Measurements from ENCODE around the gene FABP1.

Gene FABP1

GRCh38 chr2:88081924-88082608 lies 45.8 kb downstream of the FABP1 start:
- DNase-seq (ENCODE audit: low read depth): no peak

GRCh38 chr2:88080545-88080944 lies 47.3 kb downstream of the FABP1 start:
- DNase-seq (ENCODE audit: low read depth): no peak

GRCh38 chr2:88078643-88079172 lies 49.2 kb downstream of the FABP1 start:
- DNase-seq (ENCODE audit: low read depth): no peak

GRCh38 chr2:88077080-88077479 lies 50.8 kb downstream of the FABP1 start:
- no peak for DNase-seq (ENCODE audit: low read depth)

- no peak for DNase-seq (ENCODE audit: low read depth)
Observed at GRCh38 chr2:88074854-88075292, 53.0 kb downstream of the FABP1 start.

GRCh38 chr2:88074150-88074549 lies 53.7 kb downstream of the FABP1 start:
- no peak for DNase-seq (ENCODE audit: low read depth)
